ENCODE measurements around the gene BRICD5. TPM values are rescaled to one million over a fixed set of nuclear protein-coding genes. Genes with fewer than 3 reads are reported as not detected.
A peak's percentile ranks its signal among the peaks of the same experiment; 100 is the strongest.
"Not testable (repeated sequence)": the region's sequence is repeated elsewhere in the genome, so short reads cannot be mapped to it uniquely, and the experiment has no call there.

The BRICD5 gene
- total RNA-seq, 2 experiments from 2014 or later, result 6.6 to 6.9 TPM

- H3K36me3 Mint-ChIP-seq (ENCODE audit: low read depth), result peaks cover 27% of the 10 kb centered on the region
- ATAC-seq (peak; percentile 22), DNase-seq (no peak)
- TF ChIP-seq CTCF (IDR thresholded peaks at IDR 0.05), result no peak
- H3K27me3 Mint-ChIP-seq, result no peaks in the 10 kb centered on the region
- peak overlapping the region; percentile 87 for H3K27ac Mint-ChIP-seq
- no peaks in the 10 kb centered on the region for H3K9me3 Mint-ChIP-seq
- H3K4me1 Mint-ChIP-seq (ENCODE audit: low read depth), result peaks cover 17% of the 10 kb centered on the region
- POLR2A ChIA-PET, result interaction anchor here (0.7 to 10.2 kb wide), 9 partner anchors 9 to 221 kb away, joined by 3 to 95 read pairs (median 7); partner anchors contain the start of genes CASKIN1, ECI1, GFER and PGP
- intact Hi-C loops (cut with micrococcal nuclease), result no loop called here
- peak overlapping the region; percentile 88 for H3K4me3 Mint-ChIP-seq
- CTCF ChIA-PET, result interaction anchor here (1.3 to 1.8 kb wide), 4 partner anchors 8 to 184 kb away, joined by 3 to 5 read pairs (median 4); partner anchors contain the start of gene PGP
Measured at GRCh38 chr16:2205967-2206313, 4.7 kb downstream of the BRICD5 start.

- intact Hi-C loops (cut with micrococcal nuclease), result no loop called here
- Mint-ChIP-seq H3K4me3 (peak within 1 kb of the TSS; percentile 88), H3K36me3 (ENCODE audit: low read depth) (peaks cover 27% of the 10 kb centered on the region), H3K27me3 (no peaks in the 10 kb centered on the region), H3K27ac (peak within 1 kb of the TSS; percentile 87), H3K9me3 (no peaks in the 10 kb centered on the region), H3K4me1 (ENCODE audit: low read depth) (peaks cover 17% of the 10 kb centered on the region)
- ChIA-PET CTCF (interaction anchor here (1.3 to 2.0 kb wide), 4 partner anchors 9 to 64 kb away, joined by 3 to 11 read pairs (median 4); partner anchors contain the start of gene PGP), POLR2A (interaction anchor here (0.9 to 10.2 kb wide), 10 partner anchors 9 to 221 kb away, joined by 3 to 95 read pairs (median 7); partner anchors contain the start of genes CASKIN1, GFER, PGP and TRAF7)
- peak; percentile 32 for TF ChIP-seq CTCF (IDR thresholded peaks at IDR 0.05)
- peak; percentile 92 for ATAC-seq
- DNase-seq, result peak; percentile 85
Measured at GRCh38 chr16:2205104-2205966, 5.3 kb downstream of the BRICD5 start, which contains the start of gene MLST8. MLST8 (plus strand) TSS chr16:2205454; CDS start chr16:2206086, 632 bp downstream.

GRCh38 chr16:2204416-2205103 lies 6.1 kb downstream of the BRICD5 start:
- peaks cover 27% of the 10 kb centered on the region for H3K36me3 Mint-ChIP-seq (ENCODE audit: low read depth)
- intact Hi-C loops (cut with micrococcal nuclease), result no loop called here

GRCh38 chr16:2203119-2203688 lies 7.5 kb downstream of the BRICD5 start:
- H3K9me3 Mint-ChIP-seq; ATAC-seq; H3K27ac Mint-ChIP-seq; intact Hi-C loops (cut with micrococcal nuclease); H3K27me3 Mint-ChIP-seq; DNase-seq: not testable (repeated sequence)
- peak overlapping the region; percentile 88 for H3K4me3 Mint-ChIP-seq
- peaks cover 17% of the 10 kb centered on the region for H3K4me1 Mint-ChIP-seq (ENCODE audit: low read depth)
- peaks cover 21% of the 10 kb centered on the region for H3K36me3 Mint-ChIP-seq (ENCODE audit: low read depth)
- POLR2A ChIA-PET, result interaction anchor here (1.3 to 10.2 kb wide), 4 partner anchors 9 to 48 kb away, joined by 3 to 95 read pairs (median 6); partner anchors contain the start of genes E4F1, ECI1 and TRAF7
- CTCF ChIA-PET, result interaction anchor here (0.6 to 2.0 kb wide), 2 partner anchors 8 to 233 kb away, joined by 3 to 11 read pairs; no protein-coding TSS in a partner anchor

More at GRCh38 chr16:2204416-2205103, 6.1 kb downstream of the BRICD5 start:
- ChIA-PET CTCF (interaction anchor here (2.0 kb wide), 1 partner anchor 10 kb away, joined by 11 read pairs; no protein-coding TSS in a partner anchor), POLR2A (interaction anchor here (0.6 to 10.2 kb wide), 9 partner anchors 9 to 824 kb away, joined by 3 to 95 read pairs (median 5); partner anchors contain the start of genes ECI1 and TRAF7)
- no peaks in the 10 kb centered on the region for H3K9me3 Mint-ChIP-seq
- peaks cover 17% of the 10 kb centered on the region for H3K4me1 Mint-ChIP-seq (ENCODE audit: low read depth)
- DNase-seq (no peak), ATAC-seq (peak; percentile 0)
- no peaks in the 10 kb centered on the region for H3K27me3 Mint-ChIP-seq
- peak overlapping the region; percentile 88 for H3K4me3 Mint-ChIP-seq
- peak overlapping the region; percentile 69 for H3K27ac Mint-ChIP-seq
- TF ChIP-seq CTCF (IDR thresholded peaks at IDR 0.05), result no peak

- intact Hi-C loops (cut with micrococcal nuclease), result no loop called here
- peaks cover 17% of the 10 kb centered on the region for H3K27me3 Mint-ChIP-seq
Measured at GRCh38 chr16:2200313-2200712, 10.3 kb downstream of the BRICD5 start.

More at GRCh38 chr16:2200313-2200712, 10.3 kb downstream of the BRICD5 start:
- ChIA-PET CTCF (no interaction called here), POLR2A (interaction anchor here (3.6 kb wide), 1 partner anchor 45 kb away, joined by 18 read pairs; the partner anchor contains the start of gene TRAF7)
- no peaks in the 10 kb centered on the region for H3K9me3 Mint-ChIP-seq
- H3K4me3 Mint-ChIP-seq, result no peak overlapping the region
- H3K4me1 Mint-ChIP-seq (ENCODE audit: low read depth), result peaks cover 6% of the 10 kb centered on the region
- TF ChIP-seq CTCF (IDR thresholded peaks at IDR 0.05), result no peak
- no peak overlapping the region for H3K27ac Mint-ChIP-seq
- ATAC-seq (no peak), DNase-seq (no peak)
- H3K36me3 Mint-ChIP-seq (ENCODE audit: low read depth), result no peaks in the 10 kb centered on the region
